Amniotic epithelial cell (primary cell): ENCODE results near the gene GMPS.
"Not testable (repeated sequence)": the region's sequence is repeated elsewhere in the genome, so short reads cannot be mapped to it uniquely, and the experiment has no call there.

Experiments used
- DNase-seq: peaks from one replicate; pipeline ENCODE4 v3.0.0-alpha.2; 2010; ENCODE audit warnings: low read depth

GMPS gene

DNA sequence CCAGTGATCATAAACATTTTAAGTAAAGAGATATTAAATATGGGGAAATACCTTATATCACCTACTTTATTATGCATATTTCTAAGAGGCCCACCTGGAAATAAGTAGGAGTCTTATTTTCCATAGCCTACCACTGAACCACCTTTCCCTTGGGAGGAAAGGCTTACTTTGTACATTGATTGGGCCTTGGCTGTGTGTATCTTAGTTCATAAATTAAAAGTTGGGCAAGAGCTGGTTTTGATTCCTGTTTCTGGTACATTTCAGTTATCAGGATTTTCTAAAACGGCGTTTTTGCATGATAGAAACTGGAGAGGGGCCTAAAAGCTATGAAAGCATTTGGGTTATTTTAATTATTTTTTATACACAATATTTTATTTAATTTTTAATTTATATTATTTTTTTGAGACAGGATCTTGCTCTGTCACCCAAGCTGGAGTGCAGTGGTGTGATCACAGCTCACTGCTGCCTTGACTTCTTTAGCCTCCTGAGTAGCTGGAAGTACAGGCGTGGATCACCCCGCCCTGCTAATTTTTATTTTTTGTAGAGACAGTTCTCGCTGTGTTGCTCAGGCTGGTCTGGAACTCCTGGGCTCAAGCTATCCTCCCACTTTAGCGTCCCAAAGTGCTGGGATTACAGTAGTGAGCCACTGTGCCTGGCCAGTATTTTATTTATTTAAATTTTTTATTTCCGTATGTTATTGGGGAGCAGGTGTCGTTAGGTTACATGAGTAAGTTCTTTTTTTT, 2.6 kb downstream of the GMPS start:
- DNase-seq, result no peak

DNA sequence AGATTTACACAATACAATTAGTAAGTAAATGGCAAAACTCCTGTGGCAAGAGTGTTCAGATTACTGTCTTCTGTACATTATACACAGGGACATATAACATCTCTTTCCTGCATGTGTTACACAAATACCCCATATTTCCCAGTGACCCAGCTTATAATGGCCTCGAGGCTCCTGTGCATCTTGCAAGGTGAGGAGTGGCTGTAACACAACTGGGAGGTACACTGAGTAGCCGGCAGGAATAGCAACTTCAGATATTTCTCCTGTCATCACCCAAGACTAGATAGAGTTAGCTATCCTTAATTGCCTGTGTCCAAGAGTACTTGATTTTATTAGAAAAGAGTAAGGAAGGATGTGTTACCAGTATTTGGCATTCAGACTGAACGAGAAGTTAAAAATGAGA, 5.6 kb downstream of the GMPS start:
- no peak for DNase-seq

DNA sequence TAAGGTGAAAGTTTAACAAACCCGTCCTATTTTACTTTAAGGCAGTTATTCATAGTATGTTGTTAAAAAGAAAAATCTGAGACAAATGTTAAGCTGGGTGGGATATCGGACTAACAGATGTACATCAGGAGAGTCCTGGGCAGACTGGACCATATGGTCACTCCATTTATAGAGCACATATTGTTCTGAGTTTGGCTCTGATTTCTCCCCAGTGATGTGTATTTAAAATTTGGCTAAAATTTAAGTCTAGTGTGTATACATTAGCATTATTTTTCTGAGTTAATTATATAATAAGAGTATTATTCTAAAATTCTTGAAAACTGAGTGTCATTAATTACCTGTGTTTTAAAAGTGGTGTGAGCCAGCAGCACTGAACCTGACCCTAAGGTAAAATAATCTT, 6.1 kb downstream of the GMPS start:
- no peak for DNase-seq

- DNase-seq, result no peak
Observed at GRCh38 chr3:155880286-155880685, 9.8 kb downstream of the GMPS start.

DNA sequence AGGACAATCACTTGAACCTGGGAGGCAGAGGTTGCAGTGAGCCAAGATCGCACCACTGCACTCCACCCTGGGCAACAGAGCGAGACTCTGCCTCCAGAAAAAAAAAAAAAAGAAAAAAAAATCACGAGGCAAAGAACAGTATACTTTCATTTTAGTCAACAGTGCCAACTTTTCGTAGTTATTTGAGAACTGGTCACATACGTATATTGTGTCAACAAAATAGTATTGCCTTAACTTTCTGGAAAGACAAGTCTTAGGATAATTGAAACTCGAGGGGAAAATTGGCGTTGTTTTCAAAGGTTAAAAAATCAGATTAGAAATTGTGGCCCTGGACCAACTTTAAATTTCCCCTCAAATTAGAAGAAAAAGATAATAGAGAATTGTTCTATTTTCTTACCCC, 13.8 kb downstream of the GMPS start:
- DNase-seq, result no peak

DNA sequence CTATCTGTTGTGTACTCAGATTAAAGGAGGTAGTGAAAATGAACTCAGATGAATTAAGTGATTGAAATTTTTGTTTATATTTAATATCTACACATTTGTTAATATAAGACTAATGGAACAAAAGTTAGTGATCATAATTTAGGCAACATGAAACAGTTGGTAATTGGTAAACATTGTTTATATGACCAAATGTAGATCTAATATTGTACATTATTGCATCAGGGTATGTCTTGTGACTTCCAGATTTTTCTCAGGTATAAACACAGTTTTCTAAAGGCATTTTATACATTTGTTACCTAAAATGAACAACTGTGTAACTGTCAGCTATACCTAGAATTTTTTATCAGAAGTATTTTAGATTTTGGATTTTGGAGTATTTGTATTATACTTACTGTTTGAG, 14.8 kb downstream of the GMPS start:
- DNase-seq, result no peak

GRCh38 chr3:155886348-155886747, 15.9 kb downstream of the GMPS start:
- DNase-seq, result not testable (repeated sequence)

- no peak for DNase-seq
Observed at GRCh38 chr3:155886915-155887314, 16.5 kb downstream of the GMPS start.

DNA sequence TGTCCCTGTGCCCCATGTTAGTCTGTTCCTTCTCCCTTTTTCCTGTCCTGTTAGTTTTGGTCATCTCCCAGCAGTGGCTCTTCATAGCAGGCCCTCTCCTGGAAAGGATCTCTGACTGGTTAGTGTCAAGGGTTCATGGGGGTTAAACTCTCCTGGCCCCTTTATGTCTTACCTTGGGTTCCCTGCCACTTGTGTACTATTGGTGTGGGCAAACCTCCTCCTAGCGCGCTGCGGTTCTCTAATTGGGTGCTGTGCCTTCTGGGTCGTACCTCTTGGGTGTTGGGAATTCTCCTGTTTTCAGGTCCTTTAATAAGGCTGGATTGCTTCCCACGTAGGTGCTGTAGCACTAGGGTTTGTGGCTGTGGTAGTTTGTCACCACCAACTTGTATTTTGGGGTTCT, 18.8 kb downstream of the GMPS start:
- no peak for DNase-seq

GRCh38 chr3:155889952-155890351, 19.5 kb downstream of the GMPS start:
- no peak for DNase-seq

GRCh38 chr3:155890671-155891190, 20.3 kb downstream of the GMPS start:
- DNase-seq, result peak; percentile 53

DNA sequence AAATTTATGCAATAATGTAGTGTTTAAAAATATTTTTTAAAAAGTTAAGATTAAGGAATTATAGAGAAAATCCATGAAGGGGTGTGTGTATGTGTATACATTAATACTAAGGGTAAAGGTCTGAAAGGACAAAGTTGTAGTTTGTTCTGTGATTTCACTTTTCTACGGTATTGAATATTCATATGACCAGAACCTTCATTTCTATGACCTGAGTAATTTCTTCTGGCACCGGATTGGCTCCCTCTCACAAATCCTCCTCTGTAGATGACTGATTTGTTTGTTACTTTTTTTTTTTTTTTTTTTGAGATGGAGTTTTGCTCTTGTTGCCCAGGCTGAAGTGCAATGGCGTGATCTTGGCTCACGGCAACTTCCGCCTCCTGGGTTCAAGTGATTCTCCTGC, 20.9 kb downstream of the GMPS start:
- peak; percentile 49 for DNase-seq

DNA sequence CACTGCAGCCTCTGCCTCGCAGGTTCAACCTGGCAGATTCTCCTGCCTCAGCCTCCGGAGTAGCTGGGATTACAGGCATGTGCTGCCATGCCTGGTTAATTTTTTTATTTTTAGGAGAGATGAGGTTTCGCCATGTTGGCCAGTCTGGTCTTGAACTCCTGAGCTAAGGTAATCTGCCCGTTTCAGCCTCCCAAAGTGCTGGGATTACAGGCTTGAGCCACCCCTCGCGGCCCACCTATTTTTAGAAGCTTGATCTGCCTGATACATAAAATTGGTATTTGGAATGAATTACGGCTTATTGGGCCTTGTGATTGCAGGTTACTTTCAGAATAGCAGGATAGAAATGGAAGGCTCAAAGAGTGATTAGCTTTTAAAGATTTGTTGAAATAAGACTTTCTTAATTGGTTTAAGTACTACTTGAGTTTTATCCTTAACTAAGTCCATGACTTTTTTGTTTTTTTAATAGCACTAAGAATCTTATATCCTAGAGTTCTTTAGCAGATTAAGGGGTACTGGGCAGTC, 25.0 kb downstream of the GMPS start:
- DNase-seq, result no peak

- no peak for DNase-seq
Observed at GRCh38 chr3:155906900-155907299, 36.5 kb downstream of the GMPS start.

GRCh38 chr3:155908086-155908485, 37.6 kb downstream of the GMPS start:
- DNase-seq, result no peak

DNA sequence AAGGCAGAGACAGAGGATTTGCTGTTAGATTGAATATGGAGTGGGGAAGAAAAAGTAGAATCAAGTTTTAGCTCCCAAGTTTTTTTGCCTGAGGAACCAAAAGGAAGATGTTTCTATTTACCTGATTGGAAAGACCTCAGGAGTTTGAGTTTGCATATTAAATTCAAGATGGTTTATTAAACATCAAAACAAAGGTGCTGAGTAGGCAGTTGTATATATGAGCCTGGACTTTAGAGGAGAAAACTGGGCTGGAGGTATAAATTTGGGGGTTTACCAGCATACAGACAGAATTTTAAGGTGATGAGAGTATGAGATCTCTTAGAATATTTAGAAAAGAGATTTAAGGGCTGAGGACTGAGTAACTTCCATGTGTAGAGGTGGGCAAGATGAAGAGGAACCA, 38.2 kb downstream of the GMPS start:
- DNase-seq, result no peak

DNA sequence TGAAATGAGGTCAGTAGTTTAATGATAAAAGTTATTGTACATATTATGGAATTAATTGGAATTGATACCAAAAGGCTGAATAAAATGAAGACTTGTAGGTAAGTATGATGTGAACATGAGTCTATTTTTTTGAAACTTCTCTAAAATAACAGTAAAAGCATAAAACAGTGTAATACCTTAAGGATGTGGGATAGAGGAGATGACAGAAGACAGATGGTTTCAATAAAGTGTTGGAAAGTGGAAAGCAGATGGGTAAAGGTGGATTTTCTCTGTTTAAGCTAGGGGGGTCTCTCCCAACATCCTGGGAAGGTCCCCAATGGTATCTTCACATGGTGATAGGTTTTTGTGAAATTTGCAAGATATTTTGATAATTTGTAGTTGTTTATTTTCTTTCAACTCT, 41.6 kb downstream of the GMPS start:
- no peak for DNase-seq

DNA sequence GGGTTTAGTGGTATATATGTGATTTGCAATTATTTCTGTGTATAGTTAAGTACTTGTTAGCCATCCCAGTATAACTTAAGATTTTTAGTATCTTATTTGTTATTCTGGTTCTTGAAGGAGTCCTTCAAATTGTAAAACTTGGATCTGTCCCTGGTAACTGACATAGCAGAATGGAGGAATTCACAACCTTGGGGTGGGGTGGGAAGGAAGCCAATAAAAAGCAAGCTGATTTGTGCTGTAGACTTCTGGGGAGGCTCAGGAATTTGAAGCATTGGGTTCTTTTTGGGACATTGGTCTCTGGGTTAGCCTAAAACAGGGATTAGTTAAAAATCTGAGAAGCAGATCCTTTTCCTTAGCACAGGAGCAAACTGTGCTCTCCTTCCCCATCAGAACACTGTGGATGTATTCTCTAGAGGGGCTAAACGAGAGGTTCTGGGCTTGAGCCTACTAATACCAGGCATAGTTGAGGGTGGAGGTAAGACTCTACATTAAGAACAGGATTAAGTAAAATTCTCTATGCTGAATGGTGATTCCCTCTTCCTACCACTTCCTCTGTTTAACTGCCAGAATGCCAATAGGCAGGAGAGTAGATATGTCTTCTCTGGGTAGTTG, 42.2 kb downstream of the GMPS start:
- peak; percentile 19 for DNase-seq

DNA sequence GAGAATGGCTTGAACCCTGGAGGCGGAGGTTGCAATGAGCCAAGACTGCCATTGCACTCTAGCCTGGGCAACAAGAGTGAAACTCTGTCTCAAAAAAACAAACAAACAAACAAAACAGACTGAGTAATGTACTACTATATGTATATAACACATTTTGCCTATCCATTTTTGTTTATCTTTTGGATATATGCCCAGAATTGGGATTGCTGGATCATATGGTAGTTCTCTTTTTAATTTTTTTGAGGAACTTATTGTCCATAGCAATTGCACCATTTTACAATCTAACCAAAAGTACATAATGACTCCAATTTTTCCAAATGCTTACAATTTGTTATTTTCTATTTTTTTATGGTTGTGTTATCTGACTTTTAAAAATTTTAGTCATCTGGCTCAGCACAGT, 47.3 kb downstream of the GMPS start:
- DNase-seq, result no peak

- DNase-seq, result no peak
Observed at GRCh38 chr3:155919728-155920127, 49.3 kb downstream of the GMPS start.

DNA sequence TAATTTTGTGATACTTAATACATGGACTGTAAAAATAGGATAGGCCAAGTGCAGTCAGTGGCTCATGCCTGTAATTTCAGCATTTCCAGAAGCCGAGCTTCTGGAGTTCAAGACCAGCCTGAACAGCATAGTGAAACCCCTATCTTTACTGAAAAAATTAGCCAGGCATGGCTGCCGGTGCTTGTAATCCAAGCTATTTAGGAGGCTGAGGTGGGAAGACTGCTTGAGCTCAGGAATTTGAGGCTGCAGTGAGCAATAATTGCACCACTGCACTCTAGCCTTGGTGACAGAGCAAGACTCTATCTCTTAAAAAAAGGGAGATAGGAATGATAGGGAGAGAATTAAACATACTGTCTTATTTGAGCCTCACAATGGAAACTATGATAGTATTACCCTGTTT, 51.0 kb downstream of the GMPS start:
- DNase-seq, result peak; percentile 40

DNA sequence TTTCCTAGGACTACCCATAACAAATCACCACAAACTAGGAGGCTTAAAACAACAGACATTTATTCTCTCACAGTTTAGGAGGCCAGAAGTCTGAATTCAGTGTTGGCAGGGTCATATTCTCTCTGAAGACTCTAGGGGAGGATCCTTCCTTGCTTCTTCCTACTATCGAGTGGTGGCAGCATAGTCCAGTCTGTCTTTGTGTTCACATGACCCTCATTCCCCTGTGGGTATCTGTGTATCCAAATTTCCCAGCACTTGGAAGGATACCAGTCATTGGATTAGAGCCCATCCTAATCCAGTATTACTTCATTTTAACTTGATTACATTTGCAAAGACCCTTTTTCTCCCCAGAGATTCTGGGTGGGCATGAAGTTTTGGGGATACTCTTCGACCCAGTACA, 63.8 kb downstream of the GMPS start:
- no peak for DNase-seq

- DNase-seq, result peak; percentile 47
Observed at GRCh38 chr3:155938409-155938808, 68.0 kb downstream of the GMPS start.

GRCh38 chr3:155941354-155941753, 70.9 kb downstream of the GMPS start:
- no peak for DNase-seq
